Fibroblast of peridontal ligament (primary cell): ENCODE data around the gene HTR3C.

Source experiments
- DNase-seq: peaks from one replicate; pipeline ENCODE4 v3.0.0-alpha.2; 2010; ENCODE audit errors: extremely low read depth

The HTR3C gene

GRCh38 chr3:184092199-184092598 is 39.4 kb downstream of the HTR3C start:
- DNase-seq = no peak

GRCh38 chr3:184096811-184097383 is 44.0 kb downstream of the HTR3C start, which contains the start of gene HTR3E:
Gene HTR3E (plus strand): TSS chr3:184097064. CDS start chr3:184097530, 466 bp downstream.
- no peak for DNase-seq

- no peak for DNase-seq
Measured at GRCh38 chr3:184097556-184097955, 44.7 kb downstream of the HTR3C start.

GRCh38 chr3:184099806-184100686 is 47.2 kb downstream of the HTR3C start:
- no peak for DNase-seq
